K562 (cell line): ENCODE measurements around the gene PRKACA. TPM values are rescaled to one million over a fixed set of nuclear protein-coding genes. Genes with fewer than 3 reads are reported as not detected.

Experiments used
- DMBX1 ChIP-seq: fragments of 250-450 bp; sonication (Bioruptor Pico); IDR thresholded peaks from 2 replicates; pipeline ENCODE4 v1.8.0; 2022; ENCODE audit warnings: inconsistent platforms, mild to moderate bottlenecking, moderate library complexity, borderline replicate concordance
- IFI16 ChIP-seq: fragments of 250-450 bp; sonication (Bioruptor Pico); IDR thresholded peaks from 2 replicates; pipeline ENCODE4 v2.1.2; 2022; ENCODE audit warnings: mild to moderate bottlenecking, inconsistent platforms
- KLF6 ChIP-seq: fragments of 250-450 bp; sonication (Bioruptor Pico); IDR thresholded peaks from 2 replicates; pipeline ENCODE4 v1.4.0; 2020; ENCODE audit warnings: mild to moderate bottlenecking, moderate library complexity, borderline replicate concordance
- MAZ ChIP-seq, 2 experiments: fragments of 450-650 bp in 1 of 2; sonication (generic) in 1 of 2; formaldehyde crosslinking; IDR thresholded peaks in 1 of 2; conservative IDR thresholded peaks in 1 of 2; 2 replicates each; pipeline versions ENCODE4 v1.4.0 to v1.5.0; 2020; ENCODE audit warnings: mild to moderate bottlenecking in 1 of 2, missing genetic modification reagents in 1 of 2
- MYNN ChIP-seq, 2 experiments: sonication (generic); formaldehyde crosslinking in 1 of 2; IDR thresholded peaks; 2 replicates each; pipeline versions ENCODE4 v1.5.0 to v1.6.1; 2016 to 2020; ENCODE audit warnings: antibody characterized with exemption in 1 of 2, missing genetic modification reagents in 1 of 2
- NBN ChIP-seq: fragments of 450-650 bp; IDR thresholded peaks from 2 replicates; pipeline ENCODE4 v1.6.1; 2016; ENCODE audit warnings: low read depth, mild to moderate bottlenecking
- SMARCA5 ChIP-seq: fragments of 450-650 bp; IDR thresholded peaks from 2 replicates; pipeline ENCODE4 v1.6.1; 2016
- ZBTB1 ChIP-seq: sonication (generic); formaldehyde crosslinking; IDR thresholded peaks from 2 replicates; pipeline ENCODE4 v1.8.1; 2023; ENCODE audit warnings: missing genetic modification reagents, low read depth, mild to moderate bottlenecking, borderline replicate concordance
- ZNF121 ChIP-seq: sonication (generic); formaldehyde crosslinking; conservative IDR thresholded peaks from 2 replicates; pipeline ENCODE4 v1.8.0; 2022; ENCODE audit warnings: missing genetic modification reagents
- ZNF197 ChIP-seq: fragments of 200-800 bp; sonication (Bioruptor generic); IDR thresholded peaks from 2 replicates; pipeline ENCODE4 v1.6.1; 2016; ENCODE audit warnings: low read depth, missing genetic modification characterization, missing compliant biosample characterization
- ZNF561 ChIP-seq: fragments of 450-650 bp; formaldehyde crosslinking; conservative IDR thresholded peaks from 2 replicates; pipeline ENCODE4 v1.4.0; 2020; ENCODE audit warnings: mild to moderate bottlenecking, moderate library complexity
- ZNF589 ChIP-seq: fragments of 200-800 bp; sonication (Bioruptor generic); IDR thresholded peaks from 2 replicates; pipeline ENCODE4 v1.6.1; 2016; ENCODE audit warnings: low read depth, missing genetic modification characterization, missing compliant biosample characterization
- ZNF77 ChIP-seq: fragments of 250-450 bp; sonication (Bioruptor Pico); IDR thresholded peaks from 2 replicates; pipeline ENCODE4 v1.5.0; 2020
- polyA plus RNA-seq, 8 experiments: library from polyadenylated mRNA; depleted of rRNA in 4 of 8; stranded (reverse) in 5 of 8; unstranded in 3 of 8; fragments of >200 nt; fragmentation: Nextera tagmentation in 2 of 8; fragmentation: Illumina TruSeq in 1 of 8; extraction: Ambion mirVana in 2 of 8; extraction: Trizol in 1 of 8; gene quantifications; 2 replicates each; pipeline versions ENCODE4 v1.2.1 to v1.2.3, GENCODE V29; 2011 to 2014; ENCODE audit warnings: inconsistent platforms in 1 of 8, missing spikeins in 1 of 8
- total RNA-seq, 7 experiments: library from RNA; depleted of rRNA in 6 of 7; stranded (reverse); fragments of >200 nt in 6 of 7; fragmentation: Illumina TruSeq in 2 of 7; extraction: Trizol in 2 of 7; gene quantifications; 2 replicates each; pipeline versions ENCODE4 v1.2.1 to v1.2.3, GENCODE V29; 2011 to 2021; ENCODE audit warnings: low replicate concordance in 1 of 7
- TF ChIP-seq, protein P1 (sequence below): fragments of 450-650 bp; IDR thresholded peaks from 2 replicates; pipeline ENCODE4 v1.7.0; 2016; ENCODE audit warnings: borderline replicate concordance
- TF ChIP-seq, protein P2 (sequence below): fragments of 450-650 bp; IDR thresholded peaks from 2 replicates; pipeline ENCODE4 v1.6.1; 2018; ENCODE audit not compliant: partially characterized antibody
- TF ChIP-seq, protein P3 (sequence below): fragments of 250-450 bp; sonication (Bioruptor Pico); IDR thresholded peaks from 2 replicates; pipeline ENCODE4 v1.5.1; 2021; ENCODE audit warnings: mild to moderate bottlenecking
- TF ChIP-seq, protein P4 (sequence below): fragments of 450-650 bp; IDR thresholded peaks from 2 replicates; pipeline ENCODE4 v1.6.1; 2014; ENCODE audit warnings: low read depth, mild to moderate bottlenecking, moderate library complexity, borderline replicate concordance

Gene PRKACA
- total and polyA plus RNA-seq, 9 of the 15 experiments (the other 6 are each of a cell fraction or from before 2014, with no cell fraction given), result 1.2 to 63.1 (median 13.0) TPM

DNA sequence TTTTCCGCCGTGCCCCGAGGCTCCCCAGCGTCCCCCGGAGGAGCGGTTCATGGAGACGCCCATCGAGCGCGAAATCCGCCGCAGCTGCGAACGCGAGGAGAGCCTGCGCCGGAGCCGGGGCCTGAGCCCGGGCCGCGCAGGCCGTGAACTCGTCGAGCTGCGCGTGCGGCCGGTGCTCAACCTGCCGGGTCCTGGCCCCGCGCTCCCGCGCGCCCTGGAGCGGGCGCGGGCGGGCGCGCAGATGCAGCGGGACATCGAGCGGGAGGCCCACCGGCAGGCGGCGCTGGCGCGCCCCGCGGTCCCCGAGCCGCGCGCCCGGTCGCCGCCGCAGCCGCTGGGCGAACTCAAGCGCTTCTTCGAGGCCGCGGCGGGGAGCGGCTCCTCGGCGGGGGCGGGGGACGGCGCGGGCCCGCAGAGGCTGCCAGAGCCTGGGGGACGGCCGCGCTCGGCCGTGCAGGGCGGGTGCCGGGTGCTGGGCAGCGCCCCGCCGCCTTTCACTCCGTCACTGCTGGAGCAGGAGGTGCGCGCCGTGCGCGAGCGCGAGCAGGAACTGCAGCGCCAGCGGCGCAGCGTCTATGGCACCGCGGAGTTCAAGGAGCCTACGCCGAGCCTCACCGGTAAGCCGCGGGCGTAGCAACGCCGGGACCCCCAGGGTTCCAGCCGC lies 44.2 kb downstream of the PRKACA start (continued):
- TF ChIP-seq DMBX1 (CRISPR knock-in tag), result 0 out of 2 replicates have a peak, but pooled peaks have one; percentile 31
- TF ChIP-seq ZNF77 (CRISPR knock-in tag), result no peak
- TF ChIP-seq MYNN (IDR thresholded peaks at IDR 0.05), result no peak
- no peak for TF ChIP-seq MYNN (CRISPR knock-in tag; IDR thresholded peaks at IDR 0.05)
- TF ChIP-seq, protein P1, sequence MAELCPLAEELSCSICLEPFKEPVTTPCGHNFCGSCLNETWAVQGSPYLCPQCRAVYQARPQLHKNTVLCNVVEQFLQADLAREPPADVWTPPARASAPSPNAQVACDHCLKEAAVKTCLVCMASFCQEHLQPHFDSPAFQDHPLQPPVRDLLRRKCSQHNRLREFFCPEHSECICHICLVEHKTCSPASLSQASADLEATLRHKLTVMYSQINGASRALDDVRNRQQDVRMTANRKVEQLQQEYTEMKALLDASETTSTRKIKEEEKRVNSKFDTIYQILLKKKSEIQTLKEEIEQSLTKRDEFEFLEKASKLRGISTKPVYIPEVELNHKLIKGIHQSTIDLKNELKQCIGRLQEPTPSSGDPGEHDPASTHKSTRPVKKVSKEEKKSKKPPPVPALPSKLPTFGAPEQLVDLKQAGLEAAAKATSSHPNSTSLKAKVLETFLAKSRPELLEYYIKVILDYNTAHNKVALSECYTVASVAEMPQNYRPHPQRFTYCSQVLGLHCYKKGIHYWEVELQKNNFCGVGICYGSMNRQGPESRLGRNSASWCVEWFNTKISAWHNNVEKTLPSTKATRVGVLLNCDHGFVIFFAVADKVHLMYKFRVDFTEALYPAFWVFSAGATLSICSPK, result no peak
- no peak for TF ChIP-seq KLF6 (CRISPR knock-in tag)
- no peak for TF ChIP-seq SMARCA5
- no peak for TF ChIP-seq IFI16 (CRISPR knock-in tag)
- TF ChIP-seq MAZ (CRISPR knock-in tag; conservative IDR thresholded peaks at IDR 0.05 in 1 of 2, IDR thresholded peaks at IDR 0.05 in 1 of 2), result peak; percentile 16 to 71; a peak in 1 of 4 replicates
- no peak for TF ChIP-seq ZNF197
- peak; percentile 75; the same call in 1 of the 2 replicates for TF ChIP-seq ZBTB1 (CRISPR knock-in tag)
- TF ChIP-seq ZNF561 (CRISPR knock-in tag), result no peak
- TF ChIP-seq ZNF121, result no peak
- TF ChIP-seq NBN, result no peak
- TF ChIP-seq, protein P2, sequence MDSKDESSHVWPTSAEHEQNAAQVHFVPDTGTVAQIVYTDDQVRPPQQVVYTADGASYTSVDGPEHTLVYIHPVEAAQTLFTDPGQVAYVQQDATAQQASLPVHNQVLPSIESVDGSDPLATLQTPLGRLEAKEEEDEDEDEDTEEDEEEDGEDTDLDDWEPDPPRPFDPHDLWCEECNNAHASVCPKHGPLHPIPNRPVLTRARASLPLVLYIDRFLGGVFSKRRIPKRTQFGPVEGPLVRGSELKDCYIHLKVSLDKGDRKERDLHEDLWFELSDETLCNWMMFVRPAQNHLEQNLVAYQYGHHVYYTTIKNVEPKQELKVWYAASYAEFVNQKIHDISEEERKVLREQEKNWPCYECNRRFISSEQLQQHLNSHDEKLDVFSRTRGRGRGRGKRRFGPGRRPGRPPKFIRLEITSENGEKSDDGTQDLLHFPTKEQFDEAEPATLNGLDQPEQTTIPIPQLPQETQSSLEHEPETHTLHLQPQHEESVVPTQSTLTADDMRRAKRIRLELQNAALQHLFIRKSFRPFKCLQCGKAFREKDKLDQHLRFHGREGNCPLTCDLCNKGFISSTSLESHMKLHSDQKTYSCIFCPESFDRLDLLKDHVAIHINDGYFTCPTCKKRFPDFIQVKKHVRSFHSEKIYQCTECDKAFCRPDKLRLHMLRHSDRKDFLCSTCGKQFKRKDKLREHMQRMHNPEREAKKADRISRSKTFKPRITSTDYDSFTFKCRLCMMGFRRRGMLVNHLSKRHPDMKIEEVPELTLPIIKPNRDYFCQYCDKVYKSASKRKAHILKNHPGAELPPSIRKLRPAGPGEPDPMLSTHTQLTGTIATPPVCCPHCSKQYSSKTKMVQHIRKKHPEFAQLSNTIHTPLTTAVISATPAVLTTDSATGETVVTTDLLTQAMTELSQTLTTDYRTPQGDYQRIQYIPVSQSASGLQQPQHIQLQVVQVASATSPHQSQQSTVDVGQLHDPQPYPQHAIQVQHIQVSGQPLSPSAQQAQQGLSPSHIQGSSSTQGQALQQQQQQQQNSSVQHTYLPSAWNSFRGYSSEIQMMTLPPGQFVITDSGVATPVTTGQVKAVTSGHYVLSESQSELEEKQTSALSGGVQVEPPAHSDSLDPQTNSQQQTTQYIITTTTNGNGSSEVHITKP, result no peak
- TF ChIP-seq, protein P3, sequence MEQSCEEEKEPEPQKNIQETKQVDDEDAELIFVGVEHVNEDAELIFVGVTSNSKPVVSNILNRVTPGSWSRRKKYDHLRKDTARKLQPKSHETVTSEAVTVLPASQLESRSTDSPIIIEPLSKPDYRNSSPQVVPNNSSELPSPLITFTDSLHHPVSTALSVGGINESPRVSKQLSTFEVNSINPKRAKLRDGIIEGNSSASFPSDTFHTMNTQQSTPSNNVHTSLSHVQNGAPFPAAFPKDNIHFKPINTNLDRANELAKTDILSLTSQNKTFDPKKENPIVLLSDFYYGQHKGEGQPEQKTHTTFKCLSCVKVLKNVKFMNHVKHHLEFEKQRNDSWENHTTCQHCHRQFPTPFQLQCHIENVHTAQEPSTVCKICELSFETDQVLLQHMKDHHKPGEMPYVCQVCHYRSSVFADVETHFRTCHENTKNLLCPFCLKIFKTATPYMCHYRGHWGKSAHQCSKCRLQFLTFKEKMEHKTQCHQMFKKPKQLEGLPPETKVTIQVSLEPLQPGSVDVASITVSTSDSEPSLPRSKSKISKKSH (CRISPR knock-in tag), result no peak
- TF ChIP-seq ZNF589 (CRISPR knock-in tag), result no peak
- TF ChIP-seq, protein P4, sequence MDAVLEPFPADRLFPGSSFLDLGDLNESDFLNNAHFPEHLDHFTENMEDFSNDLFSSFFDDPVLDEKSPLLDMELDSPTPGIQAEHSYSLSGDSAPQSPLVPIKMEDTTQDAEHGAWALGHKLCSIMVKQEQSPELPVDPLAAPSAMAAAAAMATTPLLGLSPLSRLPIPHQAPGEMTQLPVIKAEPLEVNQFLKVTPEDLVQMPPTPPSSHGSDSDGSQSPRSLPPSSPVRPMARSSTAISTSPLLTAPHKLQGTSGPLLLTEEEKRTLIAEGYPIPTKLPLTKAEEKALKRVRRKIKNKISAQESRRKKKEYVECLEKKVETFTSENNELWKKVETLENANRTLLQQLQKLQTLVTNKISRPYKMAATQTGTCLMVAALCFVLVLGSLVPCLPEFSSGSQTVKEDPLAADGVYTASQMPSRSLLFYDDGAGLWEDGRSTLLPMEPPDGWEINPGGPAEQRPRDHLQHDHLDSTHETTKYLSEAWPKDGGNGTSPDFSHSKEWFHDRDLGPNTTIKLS, result no peak
